KMS-11 (cell line): ENCODE results near the gene PRSS27.

Experiments
- H2AFZ ChIP-seq: fragments of 200-600 bp; sonication (generic); 2 replicates; pipeline ENCODE4 v1.6.1; 2016; ENCODE audit warnings: antibody characterized with exemption, mixed run types, low read depth
- H3K27ac ChIP-seq: fragments of 200-600 bp; sonication (generic); 2 replicates; pipeline ENCODE4 v1.6.1; 2016; ENCODE audit warnings: mild to moderate bottlenecking, mixed run types
- H3K27me3 ChIP-seq: fragments of 200-600 bp; sonication (generic); 2 replicates; pipeline ENCODE4 v1.6.1; 2017; ENCODE audit warnings: mild to moderate bottlenecking, low read depth, mixed run types, moderate library complexity; ENCODE audit not compliant: insufficient read depth
- H3K36me3 ChIP-seq: fragments of 200-600 bp; sonication (generic); 2 replicates; pipeline ENCODE4 v1.6.1; 2017; ENCODE audit warnings: mild to moderate bottlenecking, mixed run types; ENCODE audit not compliant: insufficient read depth
- H3K4me1 ChIP-seq: fragments of 200-600 bp; sonication (generic); 2 replicates; pipeline ENCODE4 v1.6.1; 2016; ENCODE audit warnings: mild to moderate bottlenecking, low read depth, mixed run types; ENCODE audit not compliant: poor library complexity, severe bottlenecking
- H3K4me2 ChIP-seq: fragments of 200-600 bp; sonication (generic); 2 replicates; pipeline ENCODE4 v1.7.0; 2016; ENCODE audit warnings: mild to moderate bottlenecking, mixed run types
- H3K4me3 ChIP-seq: fragments of 200-600 bp; sonication (generic); IDR thresholded peaks from 2 replicates; pipeline ENCODE4 v1.6.1; 2017; ENCODE audit warnings: low read depth, low read length, mixed read lengths; ENCODE audit not compliant: insufficient read depth
- H3K79me2 ChIP-seq: fragments of 200-600 bp; sonication (generic); 2 replicates; pipeline ENCODE4 v1.6.1; 2016; ENCODE audit warnings: low read depth, mixed run types; ENCODE audit not compliant: insufficient read depth
- H3K9ac ChIP-seq: fragments of 200-600 bp; sonication (generic); 2 replicates; pipeline ENCODE4 v1.6.1; 2016; ENCODE audit warnings: mild to moderate bottlenecking, mixed run types
- H4K20me1 ChIP-seq: fragments of 200-600 bp; sonication (generic); 2 replicates; pipeline ENCODE4 v1.6.1; 2016; ENCODE audit warnings: mild to moderate bottlenecking, mixed run types; ENCODE audit not compliant: insufficient read depth
- CTCF ChIP-seq: fragments of 200-600 bp; sonication (generic); conservative IDR thresholded peaks from 2 replicates; pipeline ENCODE4 v1.6.1; 2017; ENCODE audit warnings: low read depth, mild to moderate bottlenecking, antibody characterized with exemption, low read length, moderate library complexity, mixed read lengths

PRSS27 gene

GRCh38 chr16:2717383-2718263 lies 2.4 kb downstream of the PRSS27 start:
- H3K9ac ChIP-seq, result no peak overlapping the region
- peaks cover 31% of the 10 kb centered on the region for H3K27me3 ChIP-seq
- H3K4me1 ChIP-seq, result peaks cover 7% of the 10 kb centered on the region
- no peak for TF ChIP-seq CTCF
- no peak overlapping the region for H2AFZ ChIP-seq
- no peak overlapping the region for H3K4me3 ChIP-seq
- no peaks in the 10 kb centered on the region for H4K20me1 ChIP-seq
- H3K79me2 ChIP-seq, result no peaks in the 10 kb centered on the region
- no peaks in the 10 kb centered on the region for H3K36me3 ChIP-seq
- H3K27ac ChIP-seq, result no peak overlapping the region
- H3K4me2 ChIP-seq, result no peak overlapping the region

GRCh38 chr16:2716948-2717347 lies 3.1 kb downstream of the PRSS27 start:
- Histone ChIP-seq H2AFZ (no peak overlapping the region), H3K9ac (no peak overlapping the region), H3K79me2 (no peaks in the 10 kb centered on the region), H3K27me3 (peaks cover 31% of the 10 kb centered on the region), H3K4me1 (peaks cover 5% of the 10 kb centered on the region), H3K4me3 (no peak overlapping the region), H3K27ac (no peak overlapping the region), H4K20me1 (no peaks in the 10 kb centered on the region), H3K36me3 (no peaks in the 10 kb centered on the region), H3K4me2 (no peak overlapping the region)
- TF ChIP-seq CTCF, result no peak

GRCh38 chr16:2715966-2716885 lies 3.8 kb downstream of the PRSS27 start:
- no peak overlapping the region for H3K9ac ChIP-seq
- H3K27ac ChIP-seq, result no peak overlapping the region
- 0 out of 2 replicates have a peak overlapping the region, but pooled peaks have one; percentile 13 for H3K4me2 ChIP-seq
- H3K4me1 ChIP-seq, result no peaks in the 10 kb centered on the region
- no peak overlapping the region for H2AFZ ChIP-seq
- no peak for TF ChIP-seq CTCF
- no peaks in the 10 kb centered on the region for H3K36me3 ChIP-seq
- no peaks in the 10 kb centered on the region for H3K79me2 ChIP-seq
- H3K27me3 ChIP-seq, result peaks cover 31% of the 10 kb centered on the region
- H3K4me3 ChIP-seq, result no peak overlapping the region
- H4K20me1 ChIP-seq, result no peaks in the 10 kb centered on the region

GRCh38 chr16:2715519-2715918 lies 4.5 kb downstream of the PRSS27 start:
- H3K4me2 ChIP-seq, result 0 out of 2 replicates have a peak overlapping the region, but pooled peaks have one; percentile 13
- no peak for TF ChIP-seq CTCF
- no peaks in the 10 kb centered on the region for H3K79me2 ChIP-seq
- H3K4me1 ChIP-seq, result no peaks in the 10 kb centered on the region
- no peaks in the 10 kb centered on the region for H4K20me1 ChIP-seq
- H3K9ac ChIP-seq, result no peak overlapping the region
- no peak overlapping the region for H2AFZ ChIP-seq
- H3K36me3 ChIP-seq, result no peaks in the 10 kb centered on the region
- peaks cover 31% of the 10 kb centered on the region for H3K27me3 ChIP-seq
- H3K4me3 ChIP-seq, result no peak overlapping the region
- H3K27ac ChIP-seq, result no peak overlapping the region
